Fibroblast of lung (primary cell): ENCODE data around the gene LRRC15.

Experiments used
- CTCF ChIP-seq, 2 donors: IDR thresholded peaks in 1 of 2; conservative IDR thresholded peaks in 1 of 2; 1 replicate in 1 of 2; 2 replicates in 1 of 2; pipeline ENCODE4 v1.5.1; 2011 to 2012; ENCODE audit warnings: low read length in 2 of 2, control low read depth in 1 of 2, inconsistent platforms in 1 of 2, low read depth in 1 of 2, mild to moderate bottlenecking in 1 of 2
- EZH2 ChIP-seq: IDR thresholded peaks from 2 replicates; pipeline ENCODE4 v1.5.1; 2012; ENCODE audit warnings: low read length, control low read depth, mild to moderate bottlenecking; ENCODE audit errors: missing control alignments

GRCh38 chr3:194342861-194343560 lies 26.5 kb downstream of the LRRC15 start:
- TF ChIP-seq CTCF (conservative IDR thresholded peaks at IDR 0.05 in 1 of 2, IDR thresholded peaks at IDR 0.05 in 1 of 2; ENCODE audit: low read depth in 1 of 2, low read length in 2 of 2), result no peak
- no peak for TF ChIP-seq EZH2
